OCI-LY3 (cell line): Measurements from ENCODE around the gene TUBA4B.
"Not testable (repeated sequence)": the region's sequence is repeated elsewhere in the genome, so short reads cannot be mapped to it uniquely, and the experiment has no call there.

Source experiments
- H2AFZ ChIP-seq: fragments of 200-600, 300-600 bp; shearing (Covaris generic); 2 replicates; pipeline ENCODE4 v1.6.0; 2014; ENCODE audit warnings: antibody characterized with exemption, low read depth, low read length
- H3K27ac ChIP-seq: fragments of 200-600, 300-600 bp; sonication (generic); 2 replicates; pipeline ENCODE4 v1.5.1; 2014; ENCODE audit warnings: mild to moderate bottlenecking, low read length, moderate library complexity, mixed read lengths
- H3K27me3 ChIP-seq: fragments of 200-600, 300-600 bp; sonication (generic); 2 replicates; pipeline ENCODE4 v1.6.1; 2014; ENCODE audit warnings: low read depth, low read length, mixed read lengths
- H3K36me3 ChIP-seq: fragments of 200-600, 300-600 bp; sonication (generic); replicated peaks from 2 replicates; pipeline ENCODE3; 2014; ENCODE audit warnings: low read depth, low read length, mixed read lengths
- H3K4me1 ChIP-seq: fragments of 300-600, 200-600 bp; sonication (generic); 2 replicates; pipeline ENCODE4 v1.6.1; 2014; ENCODE audit warnings: low read length, mixed read lengths
- H3K4me2 ChIP-seq: fragments of 200-600, 300-600 bp; sonication (generic); 2 replicates; pipeline ENCODE4 v1.6.1; 2014; ENCODE audit warnings: low read length, mixed read lengths
- H3K4me3 ChIP-seq: fragments of 300-600, 200-600 bp; sonication (generic); 2 replicates; pipeline ENCODE4 v1.5.1; 2014; ENCODE audit warnings: antibody characterized with exemption, mild to moderate bottlenecking, low read length, moderate library complexity
- H3K79me2 ChIP-seq: fragments of 300-600, 200-600 bp; shearing (Covaris generic); 2 replicates; pipeline ENCODE4 v1.6.1; 2014; ENCODE audit warnings: mild to moderate bottlenecking, low read length, mixed read lengths
- H3K9ac ChIP-seq: fragments of 300-600, 200-600 bp; shearing (Covaris generic); 2 replicates; pipeline ENCODE4 v1.6.0; 2014; ENCODE audit warnings: mild to moderate bottlenecking, low read length, moderate library complexity
- H3K9me3 ChIP-seq: fragments of 200-600, 300-600 bp; shearing (Covaris generic); 2 replicates; pipeline ENCODE4 v1.6.1; 2014; ENCODE audit warnings: low read length, mixed read lengths; ENCODE audit not compliant: insufficient read depth
- H4K20me1 ChIP-seq: fragments of 200-600, 300-600 bp; sonication (generic); 2 replicates; pipeline ENCODE4 v1.6.1; 2016; ENCODE audit warnings: low read length, mixed read lengths; ENCODE audit not compliant: insufficient read depth
- CTCF ChIP-seq: fragments of 200-600, 300-600 bp; sonication (generic); IDR thresholded peaks from 2 replicates; pipeline ENCODE4 v1.5.1; 2014; ENCODE audit warnings: antibody characterized with exemption, low read length, low read depth
- EZH2phosphoT487 ChIP-seq: fragments of 200-600 bp; shearing (Covaris generic); IDR thresholded peaks from 2 replicates; pipeline ENCODE4 v1.6.1; 2018; ENCODE audit warnings: antibody characterized with exemption, mixed run types, low read depth

TUBA4B gene

GRCh38 chr2:219285373-219285735, 32.3 kb downstream of the TUBA4B start:
- no peaks in the 10 kb centered on the region for H3K27me3 ChIP-seq
- no peak overlapping the region for H3K9ac ChIP-seq
- H3K4me2 ChIP-seq, result no peak overlapping the region
- H2AFZ ChIP-seq, result no peak overlapping the region
- H3K36me3 ChIP-seq, result peaks cover 3% of the 10 kb centered on the region
- no peak overlapping the region for H3K27ac ChIP-seq
- TF ChIP-seq CTCF, result no peak
- no peak for TF ChIP-seq EZH2phosphoT487
- H4K20me1 ChIP-seq, result no peaks in the 10 kb centered on the region
- H3K4me3 ChIP-seq, result no peak overlapping the region
- no peaks in the 10 kb centered on the region for H3K79me2 ChIP-seq
- no peaks in the 10 kb centered on the region for H3K9me3 ChIP-seq
- H3K4me1 ChIP-seq, result no peaks in the 10 kb centered on the region

- H3K4me1 ChIP-seq, result no peaks in the 10 kb centered on the region
Measured at GRCh38 chr2:219285894-219286425, 32.9 kb downstream of the TUBA4B start.

GRCh38 chr2:219286436-219287115, 33.5 kb downstream of the TUBA4B start:
- H2AFZ ChIP-seq, result no peak overlapping the region

More at GRCh38 chr2:219285894-219286425, 32.9 kb downstream of the TUBA4B start:
- Histone ChIP-seq H3K9me3 (no peaks in the 10 kb centered on the region), H4K20me1 (no peaks in the 10 kb centered on the region), H3K36me3 (peaks cover 2% of the 10 kb centered on the region), H3K4me3 (no peak overlapping the region), H2AFZ (no peak overlapping the region), H3K27ac (no peak overlapping the region), H3K4me2 (no peak overlapping the region), H3K27me3 (no peaks in the 10 kb centered on the region), H3K79me2 (no peaks in the 10 kb centered on the region), H3K9ac (no peak overlapping the region)
- TF ChIP-seq EZH2phosphoT487, result no peak
- no peak for TF ChIP-seq CTCF

GRCh38 chr2:219287116-219287440, 34.0 kb downstream of the TUBA4B start:
- H3K79me2 ChIP-seq, H3K27me3 ChIP-seq, H3K4me3 ChIP-seq, H3K9ac ChIP-seq, H3K9me3 ChIP-seq, H3K36me3 ChIP-seq, H3K4me1 ChIP-seq, H2AFZ ChIP-seq, H4K20me1 ChIP-seq, H3K4me2 ChIP-seq, H3K27ac ChIP-seq: not testable (repeated sequence)

More at GRCh38 chr2:219286436-219287115, 33.5 kb downstream of the TUBA4B start:
- H3K9ac ChIP-seq, result no peak overlapping the region
- H4K20me1 ChIP-seq, result no peaks in the 10 kb centered on the region
- no peak overlapping the region for H3K4me2 ChIP-seq
- no peaks in the 10 kb centered on the region for H3K36me3 ChIP-seq
- TF ChIP-seq EZH2phosphoT487 (no peak), CTCF (no peak)
- H3K27ac ChIP-seq, result no peak overlapping the region
- no peaks in the 10 kb centered on the region for H3K9me3 ChIP-seq
- no peak overlapping the region for H3K4me3 ChIP-seq
- no peaks in the 10 kb centered on the region for H3K79me2 ChIP-seq
- H3K4me1 ChIP-seq, result no peaks in the 10 kb centered on the region
- no peaks in the 10 kb centered on the region for H3K27me3 ChIP-seq
